ENCODE measurements around the gene KCNAB2.

KCNAB2 gene

GRCh38 chr1:6121651-6122370, 76.1 kb downstream of the KCNAB2 start:
- no peaks in the 10 kb centered on the region for H3K4me1 Mint-ChIP-seq (ENCODE audit: low read depth)
- no peaks in the 10 kb centered on the region for H3K36me3 Mint-ChIP-seq (ENCODE audit: low read depth)
- H3K27me3 Mint-ChIP-seq (ENCODE audit: low read depth): peaks cover 6% of the 10 kb centered on the region
- DNase-seq (ENCODE audit: low spot score): no peak
- H3K4me3 Mint-ChIP-seq: no peak overlapping the region
- no peak overlapping the region for H3K27ac Mint-ChIP-seq
- peaks cover 4% of the 10 kb centered on the region for H3K9me3 Mint-ChIP-seq

GRCh38 chr1:6123083-6123482, 77.4 kb downstream of the KCNAB2 start:
- H3K27me3 Mint-ChIP-seq (ENCODE audit: low read depth): peaks cover 2% of the 10 kb centered on the region
- no peak overlapping the region for H3K4me3 Mint-ChIP-seq
- no peak for DNase-seq (ENCODE audit: low spot score)
- no peaks in the 10 kb centered on the region for H3K36me3 Mint-ChIP-seq (ENCODE audit: low read depth)
- no peaks in the 10 kb centered on the region for H3K9me3 Mint-ChIP-seq
- H3K27ac Mint-ChIP-seq: no peak overlapping the region
- no peaks in the 10 kb centered on the region for H3K4me1 Mint-ChIP-seq (ENCODE audit: low read depth)

- no peaks in the 10 kb centered on the region for H3K36me3 Mint-ChIP-seq (ENCODE audit: low read depth)
- H3K27me3 Mint-ChIP-seq (ENCODE audit: low read depth): peaks cover 1% of the 10 kb centered on the region
- H3K9me3 Mint-ChIP-seq: no peaks in the 10 kb centered on the region
- no peaks in the 10 kb centered on the region for H3K4me1 Mint-ChIP-seq (ENCODE audit: low read depth)
- H3K4me3 Mint-ChIP-seq: no peak overlapping the region
- no peak for DNase-seq (ENCODE audit: low spot score)
- H3K27ac Mint-ChIP-seq: no peak overlapping the region
These were observed 78.1 kb downstream of the KCNAB2 start for GRCh38 chr1:6123816-6124215.

- H3K27ac Mint-ChIP-seq: no peak overlapping the region
- H3K9me3 Mint-ChIP-seq: no peaks in the 10 kb centered on the region
- no peaks in the 10 kb centered on the region for H3K4me1 Mint-ChIP-seq (ENCODE audit: low read depth)
- DNase-seq (ENCODE audit: low spot score): no peak
- H3K27me3 Mint-ChIP-seq (ENCODE audit: low read depth): no peaks in the 10 kb centered on the region
- H3K4me3 Mint-ChIP-seq: no peak overlapping the region
- no peaks in the 10 kb centered on the region for H3K36me3 Mint-ChIP-seq (ENCODE audit: low read depth)
These were observed 78.7 kb downstream of the KCNAB2 start for GRCh38 chr1:6124341-6124740.

- Mint-ChIP-seq H3K4me1 (ENCODE audit: low read depth) (no peaks in the 10 kb centered on the region), H3K9me3 (no peaks in the 10 kb centered on the region), H3K27me3 (ENCODE audit: low read depth) (no peaks in the 10 kb centered on the region), H3K36me3 (ENCODE audit: low read depth) (no peaks in the 10 kb centered on the region), H3K4me3 (no peak overlapping the region), H3K27ac (no peak overlapping the region)
- no peak for DNase-seq (ENCODE audit: low spot score)
These were observed 79.2 kb downstream of the KCNAB2 start for GRCh38 chr1:6124746-6125365.

GRCh38 chr1:6125366-6125765, 79.7 kb downstream of the KCNAB2 start:
- Mint-ChIP-seq H3K9me3 (no peaks in the 10 kb centered on the region), H3K4me3 (no peak overlapping the region), H3K27ac (no peak overlapping the region), H3K36me3 (ENCODE audit: low read depth) (no peaks in the 10 kb centered on the region), H3K4me1 (ENCODE audit: low read depth) (no peaks in the 10 kb centered on the region), H3K27me3 (ENCODE audit: low read depth) (no peaks in the 10 kb centered on the region)
- DNase-seq (ENCODE audit: low spot score): no peak

GRCh38 chr1:6126028-6126427, 80.3 kb downstream of the KCNAB2 start:
- no peaks in the 10 kb centered on the region for H3K4me1 Mint-ChIP-seq (ENCODE audit: low read depth)
- H3K36me3 Mint-ChIP-seq (ENCODE audit: low read depth): no peaks in the 10 kb centered on the region
- H3K9me3 Mint-ChIP-seq: no peaks in the 10 kb centered on the region
- no peaks in the 10 kb centered on the region for H3K27me3 Mint-ChIP-seq (ENCODE audit: low read depth)
- no peak overlapping the region for H3K4me3 Mint-ChIP-seq
- no peak overlapping the region for H3K27ac Mint-ChIP-seq
- no peak for DNase-seq (ENCODE audit: low spot score)

- Mint-ChIP-seq H3K4me3 (no peak overlapping the region), H3K27me3 (ENCODE audit: low read depth) (no peaks in the 10 kb centered on the region), H3K4me1 (ENCODE audit: low read depth) (no peaks in the 10 kb centered on the region), H3K9me3 (no peaks in the 10 kb centered on the region), H3K36me3 (ENCODE audit: low read depth) (no peaks in the 10 kb centered on the region), H3K27ac (no peak overlapping the region)
- no peak for DNase-seq (ENCODE audit: low spot score)
These were observed 80.9 kb downstream of the KCNAB2 start for GRCh38 chr1:6126521-6127067.

- Mint-ChIP-seq H3K27me3 (ENCODE audit: low read depth) (no peaks in the 10 kb centered on the region), H3K27ac (no peak overlapping the region), H3K36me3 (ENCODE audit: low read depth) (no peaks in the 10 kb centered on the region), H3K4me3 (no peak overlapping the region), H3K9me3 (peaks cover 3% of the 10 kb centered on the region), H3K4me1 (ENCODE audit: low read depth) (no peaks in the 10 kb centered on the region)
- DNase-seq (ENCODE audit: low spot score): peak; percentile 49
These were observed 82.0 kb downstream of the KCNAB2 start for GRCh38 chr1:6127587-6128163.

GRCh38 chr1:6128276-6129081, 82.8 kb downstream of the KCNAB2 start:
- Mint-ChIP-seq H3K4me1 (ENCODE audit: low read depth) (no peaks in the 10 kb centered on the region), H3K27me3 (ENCODE audit: low read depth) (no peaks in the 10 kb centered on the region)

GRCh38 chr1:6129313-6129712, 83.6 kb downstream of the KCNAB2 start:
- no peaks in the 10 kb centered on the region for H3K27me3 Mint-ChIP-seq (ENCODE audit: low read depth)
- no peak overlapping the region for H3K27ac Mint-ChIP-seq
- H3K36me3 Mint-ChIP-seq (ENCODE audit: low read depth): no peaks in the 10 kb centered on the region
- no peak overlapping the region for H3K4me3 Mint-ChIP-seq
- H3K4me1 Mint-ChIP-seq (ENCODE audit: low read depth): no peaks in the 10 kb centered on the region
- DNase-seq (ENCODE audit: low spot score): no peak
- H3K9me3 Mint-ChIP-seq: peaks cover 3% of the 10 kb centered on the region

More at GRCh38 chr1:6128276-6129081, 82.8 kb downstream of the KCNAB2 start:
- H3K9me3 Mint-ChIP-seq: peaks cover 3% of the 10 kb centered on the region
- DNase-seq (ENCODE audit: low spot score): no peak
- no peak overlapping the region for H3K27ac Mint-ChIP-seq
- H3K36me3 Mint-ChIP-seq (ENCODE audit: low read depth): no peaks in the 10 kb centered on the region
- H3K4me3 Mint-ChIP-seq: no peak overlapping the region

GRCh38 chr1:6130036-6130435, 84.3 kb downstream of the KCNAB2 start:
- Mint-ChIP-seq H3K4me3 (no peak overlapping the region), H3K4me1 (ENCODE audit: low read depth) (no peaks in the 10 kb centered on the region), H3K9me3 (peaks cover 3% of the 10 kb centered on the region), H3K27me3 (ENCODE audit: low read depth) (no peaks in the 10 kb centered on the region), H3K27ac (no peak overlapping the region), H3K36me3 (ENCODE audit: low read depth) (no peaks in the 10 kb centered on the region)
- no peak for DNase-seq (ENCODE audit: low spot score)

- Mint-ChIP-seq H3K4me1 (ENCODE audit: low read depth) (no peaks in the 10 kb centered on the region), H3K27me3 (ENCODE audit: low read depth) (no peaks in the 10 kb centered on the region), H3K4me3 (no peak overlapping the region), H3K9me3 (peaks cover 3% of the 10 kb centered on the region), H3K27ac (no peak overlapping the region), H3K36me3 (ENCODE audit: low read depth) (no peaks in the 10 kb centered on the region)
- DNase-seq (ENCODE audit: low spot score): no peak
These were observed 84.9 kb downstream of the KCNAB2 start for GRCh38 chr1:6130596-6130995.

- Mint-ChIP-seq H3K4me3 (no peak overlapping the region), H3K27ac (no peak overlapping the region), H3K9me3 (peaks cover 3% of the 10 kb centered on the region), H3K36me3 (ENCODE audit: low read depth) (no peaks in the 10 kb centered on the region), H3K4me1 (ENCODE audit: low read depth) (no peaks in the 10 kb centered on the region), H3K27me3 (ENCODE audit: low read depth) (no peaks in the 10 kb centered on the region)
- no peak for DNase-seq (ENCODE audit: low spot score)
These were observed 85.9 kb downstream of the KCNAB2 start for GRCh38 chr1:6131561-6131960.

Measured in T-helper 2 cell treated with Interferon-gamma antibody and Interleukin-4, amounts not matched to agents 5 μg/mL and 100 μg/mL, for 36 hours (primary cell).